GM12873 (cell line): ENCODE results near the gene PTPRF.

Experiments
- TF ChIP-seq, protein P1 (sequence below): IDR thresholded peaks from 2 replicates; pipeline ENCODE4 v1.5.1; 2012; ENCODE audit warnings: low read depth, mild to moderate bottlenecking, moderate library complexity, low read length, control low read depth; ENCODE audit not compliant: insufficient read depth; ENCODE audit errors: missing control alignments

Gene PTPRF

DNA sequence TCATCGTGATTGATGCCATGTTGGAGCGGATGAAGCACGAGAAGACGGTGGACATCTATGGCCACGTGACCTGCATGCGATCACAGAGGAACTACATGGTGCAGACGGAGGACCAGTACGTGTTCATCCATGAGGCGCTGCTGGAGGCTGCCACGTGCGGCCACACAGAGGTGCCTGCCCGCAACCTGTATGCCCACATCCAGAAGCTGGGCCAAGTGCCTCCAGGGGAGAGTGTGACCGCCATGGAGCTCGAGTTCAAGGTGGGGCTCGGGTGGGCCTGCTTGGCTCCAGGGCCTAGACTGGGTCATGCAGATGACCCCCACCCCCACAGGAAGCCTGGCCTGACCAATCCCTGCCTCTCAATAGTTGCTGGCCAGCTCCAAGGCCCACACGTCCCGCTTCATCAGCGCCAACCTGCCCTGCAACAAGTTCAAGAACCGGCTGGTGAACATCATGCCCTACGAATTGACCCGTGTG is 88.7 kb downstream of the PTPRF start:
- TF ChIP-seq, protein P1, sequence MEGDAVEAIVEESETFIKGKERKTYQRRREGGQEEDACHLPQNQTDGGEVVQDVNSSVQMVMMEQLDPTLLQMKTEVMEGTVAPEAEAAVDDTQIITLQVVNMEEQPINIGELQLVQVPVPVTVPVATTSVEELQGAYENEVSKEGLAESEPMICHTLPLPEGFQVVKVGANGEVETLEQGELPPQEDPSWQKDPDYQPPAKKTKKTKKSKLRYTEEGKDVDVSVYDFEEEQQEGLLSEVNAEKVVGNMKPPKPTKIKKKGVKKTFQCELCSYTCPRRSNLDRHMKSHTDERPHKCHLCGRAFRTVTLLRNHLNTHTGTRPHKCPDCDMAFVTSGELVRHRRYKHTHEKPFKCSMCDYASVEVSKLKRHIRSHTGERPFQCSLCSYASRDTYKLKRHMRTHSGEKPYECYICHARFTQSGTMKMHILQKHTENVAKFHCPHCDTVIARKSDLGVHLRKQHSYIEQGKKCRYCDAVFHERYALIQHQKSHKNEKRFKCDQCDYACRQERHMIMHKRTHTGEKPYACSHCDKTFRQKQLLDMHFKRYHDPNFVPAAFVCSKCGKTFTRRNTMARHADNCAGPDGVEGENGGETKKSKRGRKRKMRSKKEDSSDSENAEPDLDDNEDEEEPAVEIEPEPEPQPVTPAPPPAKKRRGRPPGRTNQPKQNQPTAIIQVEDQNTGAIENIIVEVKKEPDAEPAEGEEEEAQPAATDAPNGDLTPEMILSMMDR = no peak

DNA sequence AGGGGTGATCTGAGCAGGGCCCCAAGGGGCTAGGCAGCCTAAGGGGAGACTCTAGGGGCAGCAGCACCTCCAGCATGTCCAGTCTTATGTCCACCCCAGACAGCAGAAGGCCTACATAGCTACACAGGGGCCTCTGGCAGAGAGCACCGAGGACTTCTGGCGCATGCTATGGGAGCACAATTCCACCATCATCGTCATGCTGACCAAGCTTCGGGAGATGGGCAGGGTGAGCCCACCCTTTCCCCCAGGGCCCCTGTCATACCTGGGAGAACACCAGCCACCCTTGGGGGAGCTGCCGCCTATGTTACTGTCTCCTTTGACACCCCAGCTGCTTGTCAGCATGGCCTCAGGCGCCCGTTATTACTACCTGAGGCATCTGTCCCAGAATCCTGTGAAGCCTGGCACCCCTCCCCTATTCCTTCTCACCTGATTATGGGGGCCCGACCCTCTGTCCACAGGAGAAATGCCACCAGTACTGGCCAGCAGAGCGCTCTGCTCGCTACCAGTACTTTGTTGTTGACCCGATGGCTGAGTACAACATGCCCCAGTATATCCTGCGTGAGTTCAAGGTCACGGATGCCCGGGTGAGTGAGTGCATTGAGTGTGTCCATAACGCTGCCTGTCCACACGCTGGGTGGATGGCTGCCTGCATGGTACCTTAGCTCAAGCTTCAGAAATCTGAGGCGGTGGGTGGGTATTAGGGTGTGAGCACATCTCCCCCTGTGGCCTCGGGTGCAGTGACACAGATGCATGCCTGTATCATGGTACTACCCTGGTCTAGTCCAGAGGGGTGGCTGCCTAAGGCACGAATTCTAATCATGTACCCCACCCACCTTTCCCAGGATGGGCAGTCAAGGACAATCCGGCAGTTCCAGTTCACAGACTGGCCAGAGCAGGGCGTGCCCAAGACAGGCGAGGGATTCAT is 89.6 kb downstream of the PTPRF start:
- TF ChIP-seq, protein P1 = no peak

DNA sequence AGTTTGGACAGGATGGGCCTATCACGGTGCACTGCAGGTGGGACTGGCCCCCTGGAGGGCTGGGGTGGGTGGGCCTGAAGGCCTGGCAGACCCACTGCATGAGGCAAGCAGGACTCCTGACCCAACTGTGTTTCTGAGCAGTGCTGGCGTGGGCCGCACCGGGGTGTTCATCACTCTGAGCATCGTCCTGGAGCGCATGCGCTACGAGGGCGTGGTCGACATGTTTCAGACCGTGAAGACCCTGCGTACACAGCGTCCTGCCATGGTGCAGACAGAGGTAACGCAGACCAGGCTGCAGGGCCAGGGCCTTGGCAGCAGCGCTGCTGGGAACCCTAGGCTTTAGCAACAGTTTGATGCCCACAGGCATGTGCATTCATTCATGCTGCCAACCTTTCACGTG is 90.3 kb downstream of the PTPRF start:
- TF ChIP-seq, protein P1 = no peak

DNA sequence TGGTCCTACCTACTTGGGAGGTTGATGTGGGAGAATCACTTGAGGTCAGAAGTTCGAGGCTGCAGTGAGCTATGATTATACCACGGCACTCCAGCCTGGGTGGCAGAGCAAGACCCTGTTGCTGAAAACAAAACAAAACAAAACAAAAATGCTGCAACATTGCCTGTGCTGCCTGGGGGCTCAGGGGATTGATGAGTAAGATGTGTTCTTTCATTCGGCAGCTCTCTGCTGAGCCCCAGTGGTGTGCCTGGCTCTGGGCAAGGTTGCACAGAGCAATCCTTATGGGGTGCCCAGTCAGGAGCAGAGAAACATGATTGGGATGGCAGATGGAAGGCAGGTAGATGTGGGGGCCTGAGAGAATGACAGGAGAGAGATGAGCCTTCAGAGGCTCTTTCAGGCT is 90.7 kb downstream of the PTPRF start:
- TF ChIP-seq, protein P1 = no peak

DNA sequence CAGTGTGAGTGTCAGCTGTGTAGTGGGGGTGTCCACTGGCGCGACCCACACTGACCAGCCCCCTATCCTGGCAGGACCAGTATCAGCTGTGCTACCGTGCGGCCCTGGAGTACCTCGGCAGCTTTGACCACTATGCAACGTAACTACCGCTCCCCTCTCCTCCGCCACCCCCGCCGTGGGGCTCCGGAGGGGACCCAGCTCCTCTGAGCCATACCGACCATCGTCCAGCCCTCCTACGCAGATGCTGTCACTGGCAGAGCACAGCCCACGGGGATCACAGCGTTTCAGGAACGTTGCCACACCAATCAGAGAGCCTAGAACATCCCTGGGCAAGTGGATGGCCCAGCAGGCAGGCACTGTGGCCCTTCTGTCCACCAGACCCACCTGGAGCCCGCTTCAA is 91.2 kb downstream of the PTPRF start:
- TF ChIP-seq, protein P1 = no peak

GRCh38 chr1:43622471-43622870 is 91.8 kb downstream of the PTPRF start:
- TF ChIP-seq, protein P1 = no peak

GRCh38 chr1:43622901-43623780 is 92.5 kb downstream of the PTPRF start:
- TF ChIP-seq, protein P1 = no peak
